ENCODE measurements around the gene VBP1.

The VBP1 gene

GRCh38 chrX:155270969-155271368 lies 54.7 kb downstream of the VBP1 start:
- Histone ChIP-seq H3K36me3 (ENCODE audit: control insufficient read depth, low read length) (no peaks in the 10 kb centered on the region), H3K4me2 (ENCODE audit: low read length) (no peak overlapping the region), H3K9me3 (ENCODE audit: control insufficient read depth, insufficient read depth, low read length) (no peaks in the 10 kb centered on the region), H3F3A (ENCODE audit: control insufficient read depth, insufficient read depth) (no peaks in the 10 kb centered on the region), H3K4me3 (ENCODE audit: low read length) (no peak overlapping the region), H3K9me2 (replicated peaks; ENCODE audit: control insufficient read depth, low read length) (no peaks in the 10 kb centered on the region), H4K20me1 (ENCODE audit: control insufficient read depth, insufficient read depth, low read depth, low read length) (no peaks in the 10 kb centered on the region), H3K27ac (ENCODE audit: low read depth, low read length) (no peak overlapping the region), H3K4me1 (ENCODE audit: control insufficient read depth, low read length) (no peaks in the 10 kb centered on the region), H3K27me3 (ENCODE audit: control insufficient read depth, low read length) (no peaks in the 10 kb centered on the region), H3K79me2 (ENCODE audit: control insufficient read depth, low read length) (no peaks in the 10 kb centered on the region)
- TF ChIP-seq EZH2phosphoT487 (IDR thresholded peaks at IDR 0.05; ENCODE audit: borderline replicate concordance, low read length) (no peak), CTCF (IDR thresholded peaks at IDR 0.05; ENCODE audit: low read depth, low read length, poor library complexity, severe bottlenecking) (no peak)

GRCh38 chrX:155279873-155280272 lies 63.6 kb downstream of the VBP1 start:
- no peak overlapping the region for H3K27ac ChIP-seq (ENCODE audit: low read depth, low read length)
- no peaks in the 10 kb centered on the region for H4K20me1 ChIP-seq (ENCODE audit: control insufficient read depth, insufficient read depth, low read depth, low read length)
- H3K4me3 ChIP-seq (ENCODE audit: low read length): no peak overlapping the region
- H3F3A ChIP-seq (ENCODE audit: control insufficient read depth, insufficient read depth): no peaks in the 10 kb centered on the region
- no peaks in the 10 kb centered on the region for H3K4me1 ChIP-seq (ENCODE audit: control insufficient read depth, low read length)
- TF ChIP-seq EZH2phosphoT487 (IDR thresholded peaks at IDR 0.05; ENCODE audit: borderline replicate concordance, low read length): no peak
- TF ChIP-seq CTCF (IDR thresholded peaks at IDR 0.05; ENCODE audit: low read depth, low read length, poor library complexity, severe bottlenecking): no peak
- no peaks in the 10 kb centered on the region for H3K36me3 ChIP-seq (ENCODE audit: control insufficient read depth, low read length)
- H3K27me3 ChIP-seq (ENCODE audit: control insufficient read depth, low read length): no peaks in the 10 kb centered on the region
- H3K9me3 ChIP-seq (ENCODE audit: control insufficient read depth, insufficient read depth, low read length): no peaks in the 10 kb centered on the region
- H3K4me2 ChIP-seq (ENCODE audit: low read length): no peak overlapping the region
- no peaks in the 10 kb centered on the region for H3K9me2 ChIP-seq (replicated peaks; ENCODE audit: control insufficient read depth, low read length)
- no peaks in the 10 kb centered on the region for H3K79me2 ChIP-seq (ENCODE audit: control insufficient read depth, low read length)

Data from DOHH2 (cell line).